Measurements from ENCODE around the gene HESX1. TPM values are rescaled to one million over a fixed set of nuclear protein-coding genes. Genes with fewer than 3 reads are reported as not detected.

The HESX1 gene
- total RNA-seq, 1 experiment from 2014 or later, result 5.6 TPM

DNA sequence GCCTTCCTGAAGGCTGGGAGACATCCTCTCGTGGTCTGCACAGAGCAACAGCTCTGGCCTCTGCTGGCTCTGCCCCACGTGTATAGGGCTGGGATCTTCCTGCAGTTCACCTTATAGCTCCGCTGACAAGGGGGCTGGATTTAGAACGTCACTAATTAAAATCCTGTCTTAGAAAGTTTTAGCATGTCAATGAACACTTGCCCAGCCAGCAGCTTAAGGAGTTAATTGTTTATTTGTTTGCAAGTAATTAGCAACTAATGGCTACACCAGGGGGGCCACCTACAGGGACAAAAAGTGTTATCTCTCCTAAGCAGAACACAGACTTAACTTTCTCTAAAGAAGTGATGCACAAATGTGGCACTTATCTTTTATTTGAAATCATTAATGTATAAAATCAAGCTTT is at the start of gene HESX1 (continued):
- TF ChIP-seq NR1H2 (CRISPR knock-in tag; IDR thresholded peaks at IDR 0.05) (no peak), SP1 (CRISPR knock-in tag; conservative IDR thresholded peaks at IDR 0.05) (0 out of 2 replicates have a peak, but pooled peaks have one; percentile 51), CBFB (CRISPR knock-in tag; IDR thresholded peaks at IDR 0.05; ENCODE audit: low read depth) (no peak)
- TF ChIP-seq, protein P1, sequence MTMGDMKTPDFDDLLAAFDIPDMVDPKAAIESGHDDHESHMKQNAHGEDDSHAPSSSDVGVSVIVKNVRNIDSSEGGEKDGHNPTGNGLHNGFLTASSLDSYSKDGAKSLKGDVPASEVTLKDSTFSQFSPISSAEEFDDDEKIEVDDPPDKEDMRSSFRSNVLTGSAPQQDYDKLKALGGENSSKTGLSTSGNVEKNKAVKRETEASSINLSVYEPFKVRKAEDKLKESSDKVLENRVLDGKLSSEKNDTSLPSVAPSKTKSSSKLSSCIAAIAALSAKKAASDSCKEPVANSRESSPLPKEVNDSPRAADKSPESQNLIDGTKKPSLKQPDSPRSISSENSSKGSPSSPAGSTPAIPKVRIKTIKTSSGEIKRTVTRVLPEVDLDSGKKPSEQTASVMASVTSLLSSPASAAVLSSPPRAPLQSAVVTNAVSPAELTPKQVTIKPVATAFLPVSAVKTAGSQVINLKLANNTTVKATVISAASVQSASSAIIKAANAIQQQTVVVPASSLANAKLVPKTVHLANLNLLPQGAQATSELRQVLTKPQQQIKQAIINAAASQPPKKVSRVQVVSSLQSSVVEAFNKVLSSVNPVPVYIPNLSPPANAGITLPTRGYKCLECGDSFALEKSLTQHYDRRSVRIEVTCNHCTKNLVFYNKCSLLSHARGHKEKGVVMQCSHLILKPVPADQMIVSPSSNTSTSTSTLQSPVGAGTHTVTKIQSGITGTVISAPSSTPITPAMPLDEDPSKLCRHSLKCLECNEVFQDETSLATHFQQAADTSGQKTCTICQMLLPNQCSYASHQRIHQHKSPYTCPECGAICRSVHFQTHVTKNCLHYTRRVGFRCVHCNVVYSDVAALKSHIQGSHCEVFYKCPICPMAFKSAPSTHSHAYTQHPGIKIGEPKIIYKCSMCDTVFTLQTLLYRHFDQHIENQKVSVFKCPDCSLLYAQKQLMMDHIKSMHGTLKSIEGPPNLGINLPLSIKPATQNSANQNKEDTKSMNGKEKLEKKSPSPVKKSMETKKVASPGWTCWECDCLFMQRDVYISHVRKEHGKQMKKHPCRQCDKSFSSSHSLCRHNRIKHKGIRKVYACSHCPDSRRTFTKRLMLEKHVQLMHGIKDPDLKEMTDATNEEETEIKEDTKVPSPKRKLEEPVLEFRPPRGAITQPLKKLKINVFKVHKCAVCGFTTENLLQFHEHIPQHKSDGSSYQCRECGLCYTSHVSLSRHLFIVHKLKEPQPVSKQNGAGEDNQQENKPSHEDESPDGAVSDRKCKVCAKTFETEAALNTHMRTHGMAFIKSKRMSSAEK (CRISPR knock-in tag; IDR thresholded peaks at IDR 0.05; ENCODE audit: borderline replicate concordance), result no peak
- TF ChIP-seq, protein P2, sequence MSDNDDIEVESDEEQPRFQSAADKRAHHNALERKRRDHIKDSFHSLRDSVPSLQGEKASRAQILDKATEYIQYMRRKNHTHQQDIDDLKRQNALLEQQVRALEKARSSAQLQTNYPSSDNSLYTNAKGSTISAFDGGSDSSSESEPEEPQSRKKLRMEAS (CRISPR knock-in tag; IDR thresholded peaks at IDR 0.05), result peak; percentile 66; the same call in 1 of the 2 replicates

DNA sequence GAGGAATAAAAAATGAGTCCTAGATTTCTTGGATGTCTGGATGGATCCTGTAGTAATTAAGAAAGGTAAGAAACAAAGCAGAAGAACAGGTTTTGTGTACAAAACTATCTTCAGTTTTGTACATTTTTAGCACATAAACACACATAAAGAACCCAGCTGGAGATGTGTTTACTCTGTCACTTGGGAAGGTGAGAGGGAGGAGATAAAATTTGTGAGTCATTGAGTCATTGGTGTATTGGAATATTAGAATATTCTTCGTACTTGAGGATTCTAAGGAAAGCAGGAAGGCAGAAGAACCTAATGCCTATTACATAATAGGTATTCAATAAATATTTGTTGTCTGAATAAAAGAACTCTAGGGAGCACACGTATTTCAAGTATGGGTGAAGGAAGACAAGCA is 45.2 kb upstream of the HESX1 start:
- Mint-ChIP-seq H3K9me3 (no peaks in the 10 kb centered on the region), H3K27me3 (ENCODE audit: low read depth) (no peaks in the 10 kb centered on the region), H3K27ac (no peak overlapping the region), H3K4me3 (no peak overlapping the region), H3K36me3 (peaks cover 29% of the 10 kb centered on the region), H3K4me1 (no peaks in the 10 kb centered on the region)
- TF ChIP-seq TEAD4 (CRISPR knock-in tag; IDR thresholded peaks at IDR 0.05), result no peak
- TF ChIP-seq SOX15 (CRISPR knock-in tag; IDR thresholded peaks at IDR 0.05), result no peak
- no peak for TF ChIP-seq HMGA2 (CRISPR knock-in tag; IDR thresholded peaks at IDR 0.05)
- TF ChIP-seq, protein P3, sequence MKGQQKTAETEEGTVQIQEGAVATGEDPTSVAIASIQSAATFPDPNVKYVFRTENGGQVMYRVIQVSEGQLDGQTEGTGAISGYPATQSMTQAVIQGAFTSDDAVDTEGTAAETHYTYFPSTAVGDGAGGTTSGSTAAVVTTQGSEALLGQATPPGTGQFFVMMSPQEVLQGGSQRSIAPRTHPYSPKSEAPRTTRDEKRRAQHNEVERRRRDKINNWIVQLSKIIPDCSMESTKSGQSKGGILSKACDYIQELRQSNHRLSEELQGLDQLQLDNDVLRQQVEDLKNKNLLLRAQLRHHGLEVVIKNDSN (CRISPR knock-in tag; IDR thresholded peaks at IDR 0.05), result no peak
- TF ChIP-seq FOXJ3 (CRISPR knock-in tag; IDR thresholded peaks at IDR 0.05; ENCODE audit: borderline replicate concordance), result no peak
- TF ChIP-seq, protein P4, sequence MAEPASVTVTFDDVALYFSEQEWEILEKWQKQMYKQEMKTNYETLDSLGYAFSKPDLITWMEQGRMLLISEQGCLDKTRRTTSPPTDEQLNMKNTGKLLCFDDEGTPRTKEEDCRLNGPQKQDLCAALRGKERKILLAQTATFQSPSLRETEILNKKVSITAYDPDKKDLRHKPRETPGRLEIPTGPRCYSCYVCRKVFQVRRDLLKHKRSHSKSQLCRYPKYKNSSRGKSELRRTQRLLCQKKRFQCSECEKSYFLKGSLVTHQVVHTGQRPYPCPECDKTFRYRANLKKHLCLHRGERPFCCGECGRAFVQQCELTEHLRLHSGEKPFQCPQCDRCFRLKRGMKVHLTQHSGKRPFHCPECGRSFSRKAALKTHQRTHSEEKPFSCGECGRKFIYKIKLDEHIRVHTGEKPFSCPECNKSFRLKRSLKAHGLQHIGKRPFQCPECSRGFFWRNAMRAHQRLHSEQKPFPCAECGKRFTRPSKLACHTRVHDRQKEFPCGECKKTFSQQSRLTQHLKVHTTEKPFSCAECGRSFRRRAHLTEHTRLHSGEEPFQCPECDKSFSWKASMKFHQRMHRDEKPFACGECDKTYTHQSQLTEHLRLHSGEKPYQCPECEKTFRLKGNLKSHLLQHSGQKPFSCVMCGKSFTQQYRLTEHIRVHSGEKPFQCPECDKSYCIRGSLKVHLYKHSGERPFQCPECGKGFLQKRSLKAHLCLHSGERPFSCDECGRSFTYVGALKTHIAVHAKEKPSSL (CRISPR knock-in tag; conservative IDR thresholded peaks at IDR 0.05), result no peak
- no peak for TF ChIP-seq ZNF423 (CRISPR knock-in tag; IDR thresholded peaks at IDR 0.05)
- TF ChIP-seq, protein P5, sequence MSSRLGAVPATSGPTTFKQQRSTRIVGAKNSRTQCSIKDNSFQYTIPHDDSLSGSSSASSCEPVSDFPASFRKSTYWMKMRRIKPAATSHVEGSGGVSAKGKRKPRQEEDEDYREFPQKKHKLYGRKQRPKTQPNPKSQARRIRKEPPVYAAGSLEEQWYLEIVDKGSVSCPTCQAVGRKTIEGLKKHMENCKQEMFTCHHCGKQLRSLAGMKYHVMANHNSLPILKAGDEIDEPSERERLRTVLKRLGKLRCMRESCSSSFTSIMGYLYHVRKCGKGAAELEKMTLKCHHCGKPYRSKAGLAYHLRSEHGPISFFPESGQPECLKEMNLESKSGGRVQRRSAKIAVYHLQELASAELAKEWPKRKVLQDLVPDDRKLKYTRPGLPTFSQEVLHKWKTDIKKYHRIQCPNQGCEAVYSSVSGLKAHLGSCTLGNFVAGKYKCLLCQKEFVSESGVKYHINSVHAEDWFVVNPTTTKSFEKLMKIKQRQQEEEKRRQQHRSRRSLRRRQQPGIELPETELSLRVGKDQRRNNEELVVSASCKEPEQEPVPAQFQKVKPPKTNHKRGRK (CRISPR knock-in tag; IDR thresholded peaks at IDR 0.05; ENCODE audit: borderline replicate concordance), result no peak
- TF ChIP-seq IRF2 (CRISPR knock-in tag; IDR thresholded peaks at IDR 0.05; ENCODE audit: borderline replicate concordance, low read depth), result no peak
- ATAC-seq, result no peak
- DNase-seq (ENCODE audit: low spot score), result no peak
- POLR2A ChIA-PET, result no interaction called here
- CTCF ChIA-PET, result no interaction called here

Measured in WTC11 (cell line).